ENCODE results near the gene SLC9A7. TPM values are rescaled to one million over a fixed set of nuclear protein-coding genes. Genes with fewer than 3 reads are reported as not detected.

The SLC9A7 gene
- total RNA-seq, 1 experiment from 2014 or later: 26.9 TPM

- no peak for DNase-seq (ENCODE audit: low spot score)
Measured at GRCh38 chrX:46704767-46705386, 54.0 kb downstream of the SLC9A7 start.

- DNase-seq (ENCODE audit: low spot score): no peak
Measured at GRCh38 chrX:46703980-46704379, 54.9 kb downstream of the SLC9A7 start.

GRCh38 chrX:46698691-46699090 lies 60.2 kb downstream of the SLC9A7 start:
- no peak for DNase-seq (ENCODE audit: low spot score)

- no peak for DNase-seq (ENCODE audit: low spot score)
Measured at GRCh38 chrX:46695491-46695890, 63.4 kb downstream of the SLC9A7 start.

- DNase-seq (ENCODE audit: low spot score): no peak
Measured at GRCh38 chrX:46694549-46694948, 64.4 kb downstream of the SLC9A7 start.

GRCh38 chrX:46693149-46693548 lies 65.8 kb downstream of the SLC9A7 start:
- DNase-seq (ENCODE audit: low spot score): no peak

- no peak for DNase-seq (ENCODE audit: low spot score)
Measured at GRCh38 chrX:46690818-46691217, 68.1 kb downstream of the SLC9A7 start.

- DNase-seq (ENCODE audit: low spot score): no peak
Measured at GRCh38 chrX:46687619-46688018, 71.3 kb downstream of the SLC9A7 start.

GRCh38 chrX:46686003-46686645 lies 72.8 kb downstream of the SLC9A7 start:
- DNase-seq (ENCODE audit: low spot score): peak; percentile 57

GRCh38 chrX:46683048-46683447 lies 75.9 kb downstream of the SLC9A7 start:
- no peak for DNase-seq (ENCODE audit: low spot score)

GRCh38 chrX:46681849-46682248 lies 77.1 kb downstream of the SLC9A7 start:
- DNase-seq (ENCODE audit: low spot score): no peak

GRCh38 chrX:46678232-46678631 lies 80.7 kb downstream of the SLC9A7 start:
- DNase-seq (ENCODE audit: low spot score): no peak

- DNase-seq (ENCODE audit: low spot score): no peak
Measured at GRCh38 chrX:46676399-46677356, 82.2 kb downstream of the SLC9A7 start.

GRCh38 chrX:46673620-46674359 lies 85.1 kb downstream of the SLC9A7 start:
- no peak for DNase-seq (ENCODE audit: low spot score)

- no peak for DNase-seq (ENCODE audit: low spot score)
Measured at GRCh38 chrX:46670316-46670715, 88.6 kb downstream of the SLC9A7 start.

- DNase-seq (ENCODE audit: low spot score): no peak
Measured at GRCh38 chrX:46666831-46667230, 92.1 kb downstream of the SLC9A7 start.

- no peak for DNase-seq (ENCODE audit: low spot score)
Measured at GRCh38 chrX:46665232-46666152, 93.4 kb downstream of the SLC9A7 start.

- no peak for DNase-seq (ENCODE audit: low spot score)
Measured at GRCh38 chrX:46662188-46662958, 96.5 kb downstream of the SLC9A7 start.

GRCh38 chrX:46653482-46653881 lies 105.4 kb downstream of the SLC9A7 start:
- peak; percentile 55 for DNase-seq (ENCODE audit: low spot score)
